Measurements from ENCODE around the gene SLC25A10. TPM values are rescaled to one million over a fixed set of nuclear protein-coding genes. Genes with fewer than 3 reads are reported as not detected.

The SLC25A10 gene
- total and polyA plus RNA-seq, 2 of the 8 experiments (the other 6 are each of a cell fraction or from before 2014, with no cell fraction given), result 22.2 to 43.0 TPM

GRCh38 chr17:81725439-81725838 is 13.4 kb downstream of the SLC25A10 start (continued):
- no peak for TF ChIP-seq CHD7 (IDR thresholded peaks at IDR 0.05; ENCODE audit: insufficient replicate concordance, low read length)
- no peak for TF ChIP-seq FOSL1 (IDR thresholded peaks at IDR 0.05; ENCODE audit: insufficient read depth, low read depth, low read length)
- TF ChIP-seq NRF1 (IDR thresholded peaks at IDR 0.05; ENCODE audit: low read depth, low read length), result no peak
- TF ChIP-seq POLR2A (IDR thresholded peaks at IDR 0.05; ENCODE audit: control extremely low read depth in 1 of 2, low read depth in 2 of 2, low read length in 2 of 2), result no peak
- no peak for TF ChIP-seq JUN (IDR thresholded peaks at IDR 0.05; ENCODE audit: low read depth, low read length)
- no peak for TF ChIP-seq BCL11A (IDR thresholded peaks at IDR 0.05; ENCODE audit: low read depth in 2 of 2, low read length in 2 of 2)
- no peak for TF ChIP-seq MAX (IDR thresholded peaks at IDR 0.05)
- no peak for TF ChIP-seq RNF2 (IDR thresholded peaks at IDR 0.05; ENCODE audit: borderline replicate concordance, low read depth, low read length, missing control alignments, poor library complexity, severe bottlenecking)
- TF ChIP-seq ASH2L (IDR thresholded peaks at IDR 0.05; ENCODE audit: low read length), result no peak
- TF ChIP-seq KDM1A (IDR thresholded peaks at IDR 0.05; ENCODE audit: borderline replicate concordance, low read length), result no peak
- TF ChIP-seq GTF2F1 (IDR thresholded peaks at IDR 0.05; ENCODE audit: borderline replicate concordance, low read depth, low read length), result no peak
- TF ChIP-seq ZNF274 (IDR thresholded peaks at IDR 0.05; ENCODE audit: borderline replicate concordance, extremely low read depth, low read length), result no peak

Measured in H1 (cell line).